Sigmoid colon (tissue), 7 donors: Measurements from ENCODE around the gene SELENOK. TPM values are rescaled to one million over a fixed set of nuclear protein-coding genes. Genes with fewer than 3 reads are reported as not detected.

ENCODE experiments used
- DNase-seq: peaks from one replicate; pipeline ENCODE4 v3.0.0-alpha.2; 2019
- H3K27ac ChIP-seq, 4 donors: fragments of 200-600 bp; sonication (generic); one replicate each; pipeline ENCODE4 v1.5.1; 2016 to 2019; ENCODE audit warnings: mild to moderate bottlenecking in 1 of 4
- H3K27me3 ChIP-seq, 3 donors: fragments of 200-600 bp; sonication (generic); one replicate each; pipeline ENCODE4 v1.5.1; 2019; ENCODE audit warnings: mild to moderate bottlenecking in 1 of 3
- H3K36me3 ChIP-seq, 4 donors: fragments of 200-600 bp; sonication (generic); one replicate each; pipeline ENCODE4 v1.5.1; 2016 to 2019
- H3K4me1 ChIP-seq, 4 donors: fragments of 200-600 bp; sonication (generic); one replicate each; pipeline ENCODE4 v1.5.1; 2017 to 2019
- H3K4me3 ChIP-seq, 4 donors: fragments of 200-600 bp; sonication (generic); one replicate each; pipeline ENCODE4 v1.5.1; 2017 to 2019; ENCODE audit warnings: mild to moderate bottlenecking in 2 of 4, moderate library complexity in 1 of 4
- H3K9me3 ChIP-seq, 4 donors: fragments of 200-600 bp in 3 of 4; sonication (generic) in 3 of 4; one replicate each; pipeline versions ENCODE4 v1.5.1 to v1.6.1; 2013 to 2019
- EP300 ChIP-seq, 4 donors: sonication (generic); formaldehyde crosslinking; IDR thresholded peaks; one replicate each; pipeline ENCODE4 v1.6.1; 2017; ENCODE audit warnings: antibody characterized with exemption in 4 of 4
- POLR2A ChIP-seq, 2 donors: fragments of 450-650 bp; IDR thresholded peaks; one replicate each; pipeline ENCODE4 v1.6.1; 2016; ENCODE audit warnings: antibody characterized with exemption in 2 of 2, mild to moderate bottlenecking in 2 of 2, moderate library complexity in 2 of 2
- POLR2AphosphoS5 ChIP-seq, 4 donors: sonication (generic); formaldehyde crosslinking; IDR thresholded peaks; one replicate each; pipeline ENCODE4 v1.6.1; 2017; ENCODE audit warnings: antibody characterized with exemption in 4 of 4
- WGBS, 2 donors: extraction: QIAGEN DNeasy Blood & Tissue Kit; methylation state at CpG; one replicate each; pipeline ENCODE4 v1.1.7; 2013; 5-methylcytosine and 5-hydroxymethylcytosine counted together
- intact Hi-C: fragments of 100-400 bp; cut with DNase I; formaldehyde crosslinking; loops from one replicate; pipeline ENCODE4 v1.15.1; 2023
- polyA plus RNA-seq, 3 donors: library from polyadenylated mRNA; stranded (reverse); fragments of 200-250 nt; gene quantifications; one replicate each; pipeline ENCODE4 v1.2.3, GENCODE V29; 2013
- total RNA-seq, 4 donors: library from RNA; depleted of rRNA; stranded (reverse); fragments of >200 nt; gene quantifications; one replicate each; pipeline ENCODE4 v1.1.0, GENCODE V29; 2016
- TF ChIP-seq, protein P1 (sequence below), 4 experiments: fragments of 450-650 bp in 3 of 4; fragments of 200-600 bp in 1 of 4; IDR thresholded peaks; one replicate each; pipeline ENCODE4 v1.5.1; 2016 to 2019; ENCODE audit warnings: antibody characterized with exemption in 4 of 4, mild to moderate bottlenecking in 3 of 4, moderate library complexity in 2 of 4
- donor health status: healthy with polysubstance abuse.
- donor health status: Bipolar disorder and iron deficiency.
- donor health status: healthy.

The SELENOK gene
- total and polyA plus RNA-seq, 7 donors: 57.2 to 173 (median 83.5) TPM

- Histone ChIP-seq H3K9me3 (peaks cover 0 to 10% (median 0%) of the 10 kb centered on the region in 4 donors), H3K27me3 (no peaks in the 10 kb centered on the region), H3K36me3 (no peaks in the 10 kb centered on the region), H3K4me1 (no peaks in the 10 kb centered on the region), H3K27ac (no peak overlapping the region), H3K4me3 (no peak overlapping the region)
- TF ChIP-seq, protein P1, sequence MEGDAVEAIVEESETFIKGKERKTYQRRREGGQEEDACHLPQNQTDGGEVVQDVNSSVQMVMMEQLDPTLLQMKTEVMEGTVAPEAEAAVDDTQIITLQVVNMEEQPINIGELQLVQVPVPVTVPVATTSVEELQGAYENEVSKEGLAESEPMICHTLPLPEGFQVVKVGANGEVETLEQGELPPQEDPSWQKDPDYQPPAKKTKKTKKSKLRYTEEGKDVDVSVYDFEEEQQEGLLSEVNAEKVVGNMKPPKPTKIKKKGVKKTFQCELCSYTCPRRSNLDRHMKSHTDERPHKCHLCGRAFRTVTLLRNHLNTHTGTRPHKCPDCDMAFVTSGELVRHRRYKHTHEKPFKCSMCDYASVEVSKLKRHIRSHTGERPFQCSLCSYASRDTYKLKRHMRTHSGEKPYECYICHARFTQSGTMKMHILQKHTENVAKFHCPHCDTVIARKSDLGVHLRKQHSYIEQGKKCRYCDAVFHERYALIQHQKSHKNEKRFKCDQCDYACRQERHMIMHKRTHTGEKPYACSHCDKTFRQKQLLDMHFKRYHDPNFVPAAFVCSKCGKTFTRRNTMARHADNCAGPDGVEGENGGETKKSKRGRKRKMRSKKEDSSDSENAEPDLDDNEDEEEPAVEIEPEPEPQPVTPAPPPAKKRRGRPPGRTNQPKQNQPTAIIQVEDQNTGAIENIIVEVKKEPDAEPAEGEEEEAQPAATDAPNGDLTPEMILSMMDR (IDR thresholded peaks at IDR 0.05): no peak
- TF ChIP-seq EP300 (IDR thresholded peaks at IDR 0.05): no peak
- no peak for TF ChIP-seq POLR2AphosphoS5 (IDR thresholded peaks at IDR 0.05)
- no peak for TF ChIP-seq POLR2A (IDR thresholded peaks at IDR 0.05)
- intact Hi-C loops: no loop called here
- 88 to 94% methylated on average over 2 of the region's 2 CpGs for WGBS, 2 donors
- DNase-seq: no peak
Measured at GRCh38 chr3:53919741-53920140, 28.1 kb upstream of the SELENOK start.

DNA sequence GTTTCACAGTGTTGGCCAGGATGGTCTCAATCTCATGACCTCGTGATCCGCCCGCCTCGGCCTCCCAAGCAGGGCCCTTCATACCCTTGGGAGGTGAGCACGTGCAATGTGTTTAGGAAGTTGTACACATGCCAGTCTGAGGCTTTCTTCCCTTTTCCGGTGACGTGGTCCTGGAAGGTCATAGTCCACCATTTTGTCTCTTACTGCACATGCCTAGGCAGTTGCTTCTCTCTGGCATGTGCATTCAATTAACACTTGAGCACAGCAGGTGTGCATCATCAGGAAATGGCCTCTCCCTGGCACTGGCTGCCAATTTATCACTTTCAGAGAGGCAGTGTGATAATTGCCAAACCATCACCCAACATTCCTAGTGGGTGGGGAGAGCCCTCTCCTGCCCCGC is 21.7 kb upstream of the SELENOK start:
- H3K27me3 ChIP-seq: no peaks in the 10 kb centered on the region
- DNase-seq: no peak
- no peak for TF ChIP-seq POLR2AphosphoS5 (IDR thresholded peaks at IDR 0.05)
- no peaks in the 10 kb centered on the region for H3K9me3 ChIP-seq
- intact Hi-C loops: no loop called here
- H3K4me3 ChIP-seq: no peak overlapping the region
- no peaks in the 10 kb centered on the region for H3K4me1 ChIP-seq
- no peak overlapping the region for H3K27ac ChIP-seq
- WGBS, 2 donors: 72 to 86% methylated on average over 8 of the region's 8 CpGs
- H3K36me3 ChIP-seq: no peaks in the 10 kb centered on the region

GRCh38 chr3:53902711-53903110 is 11.1 kb upstream of the SELENOK start:
- TF ChIP-seq POLR2AphosphoS5 (IDR thresholded peaks at IDR 0.05) (no peak), EP300 (IDR thresholded peaks at IDR 0.05) (no peak), POLR2A (IDR thresholded peaks at IDR 0.05) (no peak)
- TF ChIP-seq, protein P1 (IDR thresholded peaks at IDR 0.05): no peak
- intact Hi-C loops: no loop called here
- Histone ChIP-seq H3K36me3 (no peaks in the 10 kb centered on the region), H3K4me1 (no peaks in the 10 kb centered on the region), H3K27ac (no peak overlapping the region), H3K4me3 (no peak overlapping the region), H3K9me3 (no peaks in the 10 kb centered on the region), H3K27me3 (peaks cover 0 to 7% (median 0%) of the 10 kb centered on the region in 3 donors)
- DNase-seq: no peak
- WGBS, 2 donors: 57 to 69% methylated on average over 5 of the region's 5 CpGs

DNA sequence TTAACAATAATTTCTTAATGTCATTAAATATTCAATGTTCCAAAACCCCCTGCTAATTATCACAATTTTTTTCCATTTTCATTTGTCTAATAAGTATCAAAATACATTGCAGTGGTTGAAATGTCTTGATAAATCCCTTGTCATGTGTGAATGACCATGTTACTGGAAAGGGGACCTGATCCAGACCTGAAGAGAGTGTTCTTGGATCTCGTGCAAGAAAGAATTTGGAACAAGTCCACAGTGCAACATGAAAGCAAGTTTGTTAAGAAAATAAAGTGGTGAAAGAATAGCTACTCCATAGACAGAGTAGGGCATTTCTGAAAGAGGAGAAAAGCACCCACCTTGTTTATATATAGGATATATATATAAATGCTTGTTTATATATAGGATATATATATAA is 10.4 kb upstream of the SELENOK start:
- peaks cover 0 to 14% (median 0%) of the 10 kb centered on the region in 3 donors for H3K27me3 ChIP-seq
- H3K27ac ChIP-seq: no peak overlapping the region
- 17 to 52% methylated on average over 1 of the region's 1 CpG for WGBS, 2 donors
- intact Hi-C loops: no loop called here
- no peaks in the 10 kb centered on the region for H3K9me3 ChIP-seq
- H3K36me3 ChIP-seq: no peaks in the 10 kb centered on the region
- TF ChIP-seq POLR2AphosphoS5 (IDR thresholded peaks at IDR 0.05) (no peak), POLR2A (IDR thresholded peaks at IDR 0.05) (no peak), EP300 (IDR thresholded peaks at IDR 0.05) (no peak)
- TF ChIP-seq, protein P1 (IDR thresholded peaks at IDR 0.05): no peak
- H3K4me1 ChIP-seq: no peaks in the 10 kb centered on the region
- DNase-seq: no peak
- no peak overlapping the region for H3K4me3 ChIP-seq

- 15 to 63% methylated on average over 2 of the region's 2 CpGs for WGBS, 2 donors
Measured at GRCh38 chr3:53900666-53901331, 9.1 kb upstream of the SELENOK start.

More at GRCh38 chr3:53900666-53901331, 9.1 kb upstream of the SELENOK start:
- no peaks in the 10 kb centered on the region for H3K9me3 ChIP-seq
- H3K4me3 ChIP-seq: no peak overlapping the region
- no peak for TF ChIP-seq POLR2AphosphoS5 (IDR thresholded peaks at IDR 0.05)
- TF ChIP-seq EP300 (IDR thresholded peaks at IDR 0.05): no peak
- no peak for TF ChIP-seq POLR2A (IDR thresholded peaks at IDR 0.05)
- TF ChIP-seq, protein P1 (IDR thresholded peaks at IDR 0.05): no peak
- no peaks in the 10 kb centered on the region for H3K36me3 ChIP-seq
- DNase-seq: no peak
- H3K4me1 ChIP-seq: no peaks in the 10 kb centered on the region
- intact Hi-C loops: no loop called here
- no peak overlapping the region for H3K27ac ChIP-seq
- peaks cover 0 to 22% (median 0%) of the 10 kb centered on the region in 3 donors for H3K27me3 ChIP-seq
